ENCODE measurements around the gene MATR3.

Gene MATR3

GRCh38 chr5:139273322-139273571 is 20.3 kb upstream of the MATR3 start:
- no peak for DNase-seq

- peak; percentile 74 for DNase-seq
Measured at GRCh38 chr5:139273572-139274289, 19.8 kb upstream of the MATR3 start.

- DNase-seq = no peak
Measured at GRCh38 chr5:139275536-139275935, 18.0 kb upstream of the MATR3 start.

GRCh38 chr5:139275956-139276355 is 17.6 kb upstream of the MATR3 start:
- no peak for DNase-seq

- DNase-seq = no peak
Measured at GRCh38 chr5:139276426-139276825, 17.1 kb upstream of the MATR3 start.

GRCh38 chr5:139277171-139277570 is 16.4 kb upstream of the MATR3 start:
- DNase-seq = no peak

- no peak for DNase-seq
Measured at GRCh38 chr5:139278540-139279274, 14.8 kb upstream of the MATR3 start.

- no peak for DNase-seq
Measured at GRCh38 chr5:139282197-139282557, 11.4 kb upstream of the MATR3 start.

GRCh38 chr5:139283252-139284166 is 10.0 kb upstream of the MATR3 start:
- no peak for DNase-seq

GRCh38 chr5:139284295-139284694 is 9.2 kb upstream of the MATR3 start:
- no peak for DNase-seq

- no peak for DNase-seq
Measured at GRCh38 chr5:139285651-139286392, 7.7 kb upstream of the MATR3 start.

- no peak for DNase-seq
Measured at GRCh38 chr5:139287890-139288635, 5.5 kb upstream of the MATR3 start.

GRCh38 chr5:139291051-139291450 is 2.5 kb upstream of the MATR3 start:
- no peak for DNase-seq

GRCh38 chr5:139293202-139293506 is 386 bp upstream of the MATR3 start:
- no peak for DNase-seq

- DNase-seq = peak; percentile 69
Measured at GRCh38 chr5:139294374-139295165, 1.0 kb downstream of the MATR3 start.

GRCh38 chr5:139295346-139296057 is 2.0 kb downstream of the MATR3 start:
- DNase-seq = no peak

GRCh38 chr5:139296198-139296597 is 2.7 kb downstream of the MATR3 start:
- DNase-seq = no peak

GRCh38 chr5:139296862-139297326 is 3.4 kb downstream of the MATR3 start:
- no peak for DNase-seq

GRCh38 chr5:139297439-139298133 is 4.0 kb downstream of the MATR3 start:
- no peak for DNase-seq

- no peak for DNase-seq
Measured at GRCh38 chr5:139298242-139298641, 4.7 kb downstream of the MATR3 start.
